Naive thymus-derived CD4-positive, alpha-beta T cell (primary cell): ENCODE data around the gene FMO2. TPM values are rescaled to one million over a fixed set of nuclear protein-coding genes. Genes with fewer than 3 reads are reported as not detected.
A peak's percentile ranks its signal among the peaks of the same experiment; 100 is the strongest.

Experiments used
- ATAC-seq: fragments of 150-1000 bp; cut with Tn5 transposase; 2 replicates; pipeline ENCODE4 v1.10.0; 2021; ENCODE audit warnings: mild to moderate bottlenecking, moderate library complexity
- CTCF ChIA-PET: fragments of 350-600 bp; sonication (Branson Sonifier 250); formaldehyde crosslinking; loops from one replicate; lab custom pipeline; 2021; ENCODE audit warnings: antibody characterized with exemption; lab: Charles Lee
- POLR2A ChIA-PET: fragments of 350-600 bp; sonication (Branson Sonifier 250); formaldehyde crosslinking; loops from one replicate; lab custom pipeline; 2021; ENCODE audit warnings: antibody characterized with exemption, inconsistent platforms; lab: Charles Lee
- DNase-seq, 9 donors: peaks; one replicate each; pipeline versions ENCODE4 v3.0.0 to v3.0.0-alpha.2; 2020 to 2022; ENCODE audit warnings: mixed read lengths in 1 of 9
- H3K27ac ChIP-seq: one replicate; pipeline ENCODE4 v1.7.0; 2013; ENCODE audit warnings: mild to moderate bottlenecking, low read depth, low read length, moderate library complexity
- H3K27me3 ChIP-seq, 2 donors: one replicate each; pipeline ENCODE4 v1.7.0; 2013; ENCODE audit warnings: low read length in 2 of 2, mild to moderate bottlenecking in 2 of 2, moderate library complexity in 2 of 2; ENCODE audit not compliant: control insufficient read depth in 2 of 2, insufficient read depth in 2 of 2
- H3K36me3 ChIP-seq, 3 experiments: 1 replicate in 2 of 3; 2 replicates in 1 of 3; pipeline ENCODE4 v1.7.0; 2013; ENCODE audit warnings: low read length in 3 of 3, mild to moderate bottlenecking in 3 of 3, moderate library complexity in 1 of 3; ENCODE audit not compliant: insufficient read depth in 3 of 3, control insufficient read depth in 2 of 3
- H3K4me1 ChIP-seq, 2 donors: one replicate each; pipeline ENCODE4 v1.7.0; 2013; ENCODE audit warnings: low read length in 2 of 2, mild to moderate bottlenecking in 2 of 2, moderate library complexity in 1 of 2; ENCODE audit not compliant: control insufficient read depth in 2 of 2, insufficient read depth in 2 of 2
- H3K4me3 ChIP-seq: 2 replicates; pipeline ENCODE4 v1.7.0; 2013; ENCODE audit warnings: mild to moderate bottlenecking, low read length
- H3K9me3 ChIP-seq, 3 experiments: 1 replicate in 2 of 3; 2 replicates in 1 of 3; pipeline ENCODE4 v1.7.0; 2013; ENCODE audit warnings: low read length in 3 of 3; ENCODE audit not compliant: control insufficient read depth in 2 of 3
- H3K27ac Mint-ChIP-seq, 9 donors: one replicate each; pipeline ENCODE4 v1.8.0; 2020 to 2022; ENCODE audit warnings: mixed read lengths in 9 of 9, mild to moderate bottlenecking in 8 of 9, moderate library complexity in 5 of 9, inconsistent platforms in 2 of 9
- H3K27me3 Mint-ChIP-seq, 5 donors: one replicate each; pipeline ENCODE4 v1.8.0; 2021 to 2022; ENCODE audit warnings: mixed read lengths in 5 of 5, mild to moderate bottlenecking in 1 of 5
- H3K36me3 Mint-ChIP-seq, 5 donors: one replicate each; pipeline ENCODE4 v1.8.0; 2020 to 2022; ENCODE audit warnings: mixed read lengths in 5 of 5, mild to moderate bottlenecking in 3 of 5, inconsistent platforms in 1 of 5
- H3K4me1 Mint-ChIP-seq, 7 donors: one replicate each; pipeline ENCODE4 v1.8.0; 2020 to 2022; ENCODE audit warnings: mixed read lengths in 7 of 7, mild to moderate bottlenecking in 3 of 7, inconsistent platforms in 1 of 7
- H3K4me3 Mint-ChIP-seq, 10 donors: one replicate each; pipeline ENCODE4 v1.8.0; 2020 to 2022; ENCODE audit warnings: mild to moderate bottlenecking in 10 of 10, mixed read lengths in 10 of 10, moderate library complexity in 6 of 10, inconsistent platforms in 2 of 10
- H3K9me3 Mint-ChIP-seq, 11 donors: one replicate each; pipeline ENCODE4 v1.8.0; 2020 to 2022; ENCODE audit warnings: mixed read lengths in 11 of 11, mild to moderate bottlenecking in 4 of 11, inconsistent platforms in 1 of 11, moderate library complexity in 1 of 11
- intact Hi-C, 2 donors: fragments of 100-400 bp; cut with micrococcal nuclease; formaldehyde crosslinking; loops; one replicate each; pipeline ENCODE4 v1.15.1; 2023
- polyA plus RNA-seq, 2 donors: library from polyadenylated mRNA; unstranded; fragments of 300-500 nt; fragmentation: Illumina TruSeq; gene quantifications; one replicate each; pipeline ENCODE4 v1.2.3, GENCODE V29; 2021
- total RNA-seq, 6 experiments: library from RNA in 5 of 6; stranded (reverse) in 5 of 6; gene quantifications; 1 replicate in 5 of 6; 2 replicates in 1 of 6; pipeline ENCODE4 v1.2.3 and lab custom pipeline; 2021 to 2026

FMO2 gene
- total and polyA plus RNA-seq, 7 experiments from 2014 or later, result not detected

GRCh38 chr1:171206204-171206977, 21.3 kb downstream of the FMO2 start:
- peaks cover 13 to 32% (median 14%) of the 10 kb centered on the region in 5 donors for H3K27me3 Mint-ChIP-seq
- Histone ChIP-seq H3K9me3 (no peaks in the 10 kb centered on the region), H3K4me3 (no peak overlapping the region), H3K36me3 (no peaks in the 10 kb centered on the region), H3K27me3 (no peaks in the 10 kb centered on the region), H3K27ac (no peak overlapping the region), H3K4me1 (no peaks in the 10 kb centered on the region)
- ATAC-seq, result no peak
- CTCF ChIA-PET, result no interaction called here
- POLR2A ChIA-PET, result no interaction called here
- intact Hi-C loops, result no loop called here
- H3K27ac Mint-ChIP-seq, result no peak overlapping the region
- H3K4me3 Mint-ChIP-seq, result no peak overlapping the region
- H3K4me1 Mint-ChIP-seq, result no peaks in the 10 kb centered on the region
- no peaks in the 10 kb centered on the region for H3K9me3 Mint-ChIP-seq
- no peak for DNase-seq
- no peaks in the 10 kb centered on the region for H3K36me3 Mint-ChIP-seq

- ChIA-PET POLR2A (no interaction called here), CTCF (no interaction called here)
- H3K9me3 Mint-ChIP-seq, result no peaks in the 10 kb centered on the region
- DNase-seq, result no peak
- Histone ChIP-seq H3K4me3 (no peak overlapping the region), H3K36me3 (no peaks in the 10 kb centered on the region), H3K4me1 (no peaks in the 10 kb centered on the region), H3K27me3 (no peaks in the 10 kb centered on the region), H3K9me3 (no peaks in the 10 kb centered on the region), H3K27ac (no peak overlapping the region)
- no peak for ATAC-seq
- peaks cover 11 to 32% (median 14%) of the 10 kb centered on the region in 5 donors for H3K27me3 Mint-ChIP-seq
- H3K27ac Mint-ChIP-seq, result no peak overlapping the region
- H3K36me3 Mint-ChIP-seq, result no peaks in the 10 kb centered on the region
- intact Hi-C loops, result no loop called here
- no peaks in the 10 kb centered on the region for H3K4me1 Mint-ChIP-seq
- no peak overlapping the region for H3K4me3 Mint-ChIP-seq
Observed at GRCh38 chr1:171206978-171207355, 21.9 kb downstream of the FMO2 start.

- Mint-ChIP-seq H3K4me3 (no peak overlapping the region), H3K4me1 (no peaks in the 10 kb centered on the region), H3K27ac (no peak overlapping the region), H3K9me3 (no peaks in the 10 kb centered on the region), H3K36me3 (no peaks in the 10 kb centered on the region), H3K27me3 (peaks cover 11 to 32% (median 14%) of the 10 kb centered on the region in 5 donors)
- no peak for DNase-seq
- ATAC-seq, result no peak
- ChIA-PET CTCF (no interaction called here), POLR2A (no interaction called here)
- H3K36me3 ChIP-seq, result no peaks in the 10 kb centered on the region
- H3K4me3 ChIP-seq, result no peak overlapping the region
- H3K27me3 ChIP-seq, result no peaks in the 10 kb centered on the region
- intact Hi-C loops, result no loop called here
- no peak overlapping the region for H3K27ac ChIP-seq
- H3K9me3 ChIP-seq, result no peaks in the 10 kb centered on the region
- no peaks in the 10 kb centered on the region for H3K4me1 ChIP-seq
Observed at GRCh38 chr1:171207377-171207776, 22.3 kb downstream of the FMO2 start.

GRCh38 chr1:171210355-171210754, 25.3 kb downstream of the FMO2 start:
- H3K9me3 Mint-ChIP-seq, result no peaks in the 10 kb centered on the region
- no peak overlapping the region for H3K4me3 Mint-ChIP-seq
- no peaks in the 10 kb centered on the region for H3K27me3 ChIP-seq
- ChIA-PET CTCF (no interaction called here), POLR2A (no interaction called here)
- H3K4me3 ChIP-seq, result no peak overlapping the region
- ATAC-seq, result no peak
- H3K27me3 Mint-ChIP-seq, result peaks cover 8 to 23% (median 13%) of the 10 kb centered on the region in 5 donors
- no peak overlapping the region for H3K27ac Mint-ChIP-seq
- no peak overlapping the region for H3K27ac ChIP-seq
- intact Hi-C loops, result no loop called here
- peaks cover 0 to 2% (median 0%) of the 10 kb centered on the region in 7 donors for H3K4me1 Mint-ChIP-seq
- H3K36me3 ChIP-seq, result no peaks in the 10 kb centered on the region
- no peaks in the 10 kb centered on the region for H3K36me3 Mint-ChIP-seq
- DNase-seq, result no peak
- no peaks in the 10 kb centered on the region for H3K4me1 ChIP-seq
- H3K9me3 ChIP-seq, result no peaks in the 10 kb centered on the region

- CTCF ChIA-PET, result no interaction called here
- Mint-ChIP-seq H3K36me3 (no peaks in the 10 kb centered on the region), H3K27ac (no peak overlapping the region), H3K9me3 (peaks cover 0 to 5% (median 0%) of the 10 kb centered on the region in 11 donors), H3K27me3 (peaks cover 0 to 13% (median 9%) of the 10 kb centered on the region in 5 donors), H3K4me1 (peaks cover 0 to 2% (median 0%) of the 10 kb centered on the region in 7 donors), H3K4me3 (no peak overlapping the region)
- Histone ChIP-seq H3K4me1 (no peaks in the 10 kb centered on the region), H3K27ac (no peak overlapping the region), H3K27me3 (no peaks in the 10 kb centered on the region), H3K36me3 (no peaks in the 10 kb centered on the region), H3K9me3 (no peaks in the 10 kb centered on the region), H3K4me3 (no peak overlapping the region)
- intact Hi-C loops, result no loop called here
- POLR2A ChIA-PET, result no interaction called here
- DNase-seq (no peak), ATAC-seq (peak; percentile 72)
Observed at GRCh38 chr1:171212607-171213351, 27.7 kb downstream of the FMO2 start.

GRCh38 chr1:171213559-171214454, 28.7 kb downstream of the FMO2 start:
- Histone ChIP-seq H3K4me3 (no peak overlapping the region), H3K4me1 (no peaks in the 10 kb centered on the region), H3K9me3 (no peaks in the 10 kb centered on the region), H3K36me3 (no peaks in the 10 kb centered on the region), H3K27me3 (no peaks in the 10 kb centered on the region), H3K27ac (no peak overlapping the region)
- Mint-ChIP-seq H3K27ac (no peak overlapping the region), H3K36me3 (no peaks in the 10 kb centered on the region), H3K4me3 (no peak overlapping the region), H3K9me3 (peaks cover 0 to 5% (median 0%) of the 10 kb centered on the region in 11 donors), H3K27me3 (peaks cover 0 to 11% (median 7%) of the 10 kb centered on the region in 5 donors), H3K4me1 (peaks cover 0 to 2% (median 0%) of the 10 kb centered on the region in 7 donors)
- intact Hi-C loops, result no loop called here
- ATAC-seq, result no peak
- POLR2A ChIA-PET, result no interaction called here
- no peak for DNase-seq
- CTCF ChIA-PET, result no interaction called here
